Upper lobe of left lung (tissue), 4 donors: ENCODE data around the gene TOM1L2.

Experiments
- POLR2A ChIP-seq, 4 donors: fragments of 450-650 bp; IDR thresholded peaks; one replicate each; pipeline ENCODE4 v1.5.1; 2016 to 2017; ENCODE audit warnings: antibody characterized with exemption in 4 of 4, mild to moderate bottlenecking in 2 of 4
- POLR2AphosphoS5 ChIP-seq, 2 donors: sonication (generic); formaldehyde crosslinking; IDR thresholded peaks; one replicate each; pipeline ENCODE4 v1.5.1; 2017; ENCODE audit warnings: antibody characterized with exemption in 2 of 2
- TF ChIP-seq, protein P1 (sequence below), 6 experiments: fragments of 450-650 bp in 4 of 6; fragments of 200-600 bp in 2 of 6; sonication (generic) in 2 of 6; IDR thresholded peaks; one replicate each; pipeline ENCODE4 v1.5.1; 2016 to 2019; ENCODE audit warnings: antibody characterized with exemption in 6 of 6

DNA sequence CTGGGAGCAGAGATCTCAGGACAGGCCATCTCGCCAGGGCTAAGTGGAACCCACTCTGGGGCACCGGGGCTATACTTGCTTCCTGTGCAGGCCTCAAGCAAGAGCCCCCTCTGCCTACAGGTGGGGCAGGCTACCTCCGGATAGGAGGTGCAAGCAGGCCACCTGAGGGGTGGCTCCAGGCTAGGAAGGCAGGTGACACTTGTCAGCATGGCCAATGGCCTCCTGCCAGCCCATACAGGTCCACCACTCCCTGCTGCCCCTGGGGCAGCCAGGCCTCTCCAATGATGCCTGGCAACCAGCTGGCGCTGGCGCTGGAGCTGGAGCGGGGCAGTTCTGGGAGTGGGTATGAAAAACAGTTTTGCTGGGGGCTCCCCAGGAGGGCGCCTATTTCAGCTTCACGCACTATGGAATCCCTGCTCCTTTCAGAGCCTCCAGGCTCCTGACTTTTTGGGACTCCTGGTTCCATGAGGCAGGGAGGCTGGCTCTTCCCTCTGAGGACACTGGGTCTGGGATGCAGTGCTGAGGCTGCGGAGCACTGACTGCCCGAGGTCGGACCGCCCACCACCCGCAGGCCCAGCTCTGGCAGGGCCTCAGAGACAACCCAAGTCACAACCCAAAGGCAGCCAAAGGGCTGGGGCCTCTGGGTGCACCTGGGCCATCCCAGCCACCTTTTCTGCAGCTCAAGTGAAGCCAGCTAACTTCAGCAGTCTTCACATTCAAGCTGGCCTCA is 127.0 kb downstream of the TOM1L2 start:
- TF ChIP-seq, protein P1, sequence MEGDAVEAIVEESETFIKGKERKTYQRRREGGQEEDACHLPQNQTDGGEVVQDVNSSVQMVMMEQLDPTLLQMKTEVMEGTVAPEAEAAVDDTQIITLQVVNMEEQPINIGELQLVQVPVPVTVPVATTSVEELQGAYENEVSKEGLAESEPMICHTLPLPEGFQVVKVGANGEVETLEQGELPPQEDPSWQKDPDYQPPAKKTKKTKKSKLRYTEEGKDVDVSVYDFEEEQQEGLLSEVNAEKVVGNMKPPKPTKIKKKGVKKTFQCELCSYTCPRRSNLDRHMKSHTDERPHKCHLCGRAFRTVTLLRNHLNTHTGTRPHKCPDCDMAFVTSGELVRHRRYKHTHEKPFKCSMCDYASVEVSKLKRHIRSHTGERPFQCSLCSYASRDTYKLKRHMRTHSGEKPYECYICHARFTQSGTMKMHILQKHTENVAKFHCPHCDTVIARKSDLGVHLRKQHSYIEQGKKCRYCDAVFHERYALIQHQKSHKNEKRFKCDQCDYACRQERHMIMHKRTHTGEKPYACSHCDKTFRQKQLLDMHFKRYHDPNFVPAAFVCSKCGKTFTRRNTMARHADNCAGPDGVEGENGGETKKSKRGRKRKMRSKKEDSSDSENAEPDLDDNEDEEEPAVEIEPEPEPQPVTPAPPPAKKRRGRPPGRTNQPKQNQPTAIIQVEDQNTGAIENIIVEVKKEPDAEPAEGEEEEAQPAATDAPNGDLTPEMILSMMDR (IDR thresholded peaks at IDR 0.05): no peak
- TF ChIP-seq POLR2A (IDR thresholded peaks at IDR 0.05): no peak
- TF ChIP-seq POLR2AphosphoS5 (IDR thresholded peaks at IDR 0.05): no peak
